Measurements from ENCODE around the gene DDX39A. TPM values are rescaled to one million over a fixed set of nuclear protein-coding genes. Genes with fewer than 3 reads are reported as not detected.
A peak's percentile ranks its signal among the peaks of the same experiment; 100 is the strongest.

The DDX39A gene
- total RNA-seq, 2 experiments from 2014 or later = 168 to 185 TPM

DNA sequence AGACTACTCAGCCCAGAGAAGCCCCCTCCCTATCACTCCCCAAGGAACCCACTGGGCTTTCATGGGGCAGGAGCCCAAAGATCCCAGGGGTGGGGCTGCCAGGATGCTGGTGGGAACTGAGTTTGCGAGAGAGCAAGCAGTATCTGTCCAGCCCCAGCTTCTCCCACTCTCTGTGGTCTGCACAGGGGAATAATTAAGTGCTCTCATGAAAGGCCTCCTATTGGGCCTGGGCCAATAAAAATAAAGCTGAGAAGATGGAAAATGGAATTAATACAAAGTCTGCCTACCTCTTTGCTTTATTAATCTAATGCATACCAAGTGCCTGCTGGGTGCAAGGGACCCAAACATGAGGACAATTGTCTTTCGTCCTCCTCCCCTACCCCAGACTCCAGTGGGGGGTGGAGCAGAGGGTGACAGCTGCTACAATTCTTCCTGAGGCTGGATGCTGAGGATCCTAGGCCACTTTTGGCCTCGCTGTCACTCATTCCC, 5.4 kb downstream of the DDX39A start:
- no peak for ATAC-seq
- Mint-ChIP-seq H3K4me3 (no peak overlapping the region), H3K36me3 (ENCODE audit: low read depth) (peaks cover 83% of the 10 kb centered on the region), H3K27ac (no peak overlapping the region), H3K4me1 (peaks cover 54% of the 10 kb centered on the region), H3K9me3 (ENCODE audit: low read depth) (no peaks in the 10 kb centered on the region), H3K27me3 (no peaks in the 10 kb centered on the region)
- intact Hi-C loops (cut with DNase I, micrococcal nuclease) = loop anchor here in 1 of 2 experiments (10.0 kb wide), 2 partner anchors 61 to 209 kb away; partner anchors contain the start of genes ADGRL1 and PTGER1
- DNase-seq = no peak
- CTCF ChIA-PET = interaction anchor here (0.8 kb wide), 1 partner anchor 195 kb away, joined by 4 read pairs; no protein-coding TSS in a partner anchor
- POLR2A ChIA-PET = interaction anchor here (1.1 kb wide), 1 partner anchor 10 kb away, joined by 3 read pairs; no protein-coding TSS in a partner anchor

DNA sequence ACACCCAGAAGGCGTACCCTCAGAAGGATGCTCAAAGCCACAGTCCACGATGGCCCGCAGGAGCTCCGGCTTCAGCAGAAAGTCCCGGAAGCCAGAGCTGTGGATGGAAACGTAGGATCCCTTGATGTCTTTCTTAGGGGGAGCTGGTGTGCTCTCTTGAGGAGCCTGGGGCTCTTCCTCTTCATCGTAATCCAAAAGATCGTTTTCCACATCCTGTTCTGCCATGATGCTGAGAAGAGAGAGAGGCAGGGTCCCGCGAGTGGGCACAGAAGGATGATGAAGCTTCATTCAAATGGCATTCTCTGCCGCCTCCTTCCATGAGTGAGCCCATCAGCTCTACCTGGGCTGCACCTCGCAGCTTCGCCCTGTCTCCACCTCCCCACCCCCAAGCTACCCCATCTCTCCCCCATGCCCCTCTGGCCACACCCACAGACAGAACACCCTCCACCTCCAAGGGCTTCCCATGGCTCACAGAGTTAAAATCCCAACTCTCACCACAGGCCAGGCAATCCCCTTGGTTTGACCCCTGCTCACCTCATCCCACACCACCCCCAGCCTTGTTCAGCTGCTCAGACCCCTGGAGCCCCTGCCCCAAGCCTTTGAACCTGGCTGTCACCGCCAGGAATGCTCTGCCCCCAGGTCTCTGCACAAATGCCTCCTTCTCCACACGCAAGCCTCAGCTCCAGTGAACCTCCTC, 6.0 kb downstream of the DDX39A start:
- ATAC-seq = no peak
- no peak for DNase-seq
- POLR2A ChIA-PET = interaction anchor here (1.1 kb wide), 1 partner anchor 9 kb away, joined by 3 read pairs; no protein-coding TSS in a partner anchor
- Mint-ChIP-seq H3K27ac (peak overlapping the region; percentile 51), H3K9me3 (ENCODE audit: low read depth) (no peaks in the 10 kb centered on the region), H3K27me3 (no peaks in the 10 kb centered on the region), H3K4me1 (peaks cover 54% of the 10 kb centered on the region), H3K4me3 (no peak overlapping the region), H3K36me3 (ENCODE audit: low read depth) (peaks cover 85% of the 10 kb centered on the region)
- intact Hi-C loops (cut with DNase I, micrococcal nuclease) = loop anchor here in 1 of 2 experiments (10.0 kb wide), 2 partner anchors 62 to 208 kb away; partner anchors contain the start of genes ADGRL1 and PTGER1
- CTCF ChIA-PET = interaction anchor here (0.8 kb wide), 1 partner anchor 196 kb away, joined by 4 read pairs; no protein-coding TSS in a partner anchor

DNA sequence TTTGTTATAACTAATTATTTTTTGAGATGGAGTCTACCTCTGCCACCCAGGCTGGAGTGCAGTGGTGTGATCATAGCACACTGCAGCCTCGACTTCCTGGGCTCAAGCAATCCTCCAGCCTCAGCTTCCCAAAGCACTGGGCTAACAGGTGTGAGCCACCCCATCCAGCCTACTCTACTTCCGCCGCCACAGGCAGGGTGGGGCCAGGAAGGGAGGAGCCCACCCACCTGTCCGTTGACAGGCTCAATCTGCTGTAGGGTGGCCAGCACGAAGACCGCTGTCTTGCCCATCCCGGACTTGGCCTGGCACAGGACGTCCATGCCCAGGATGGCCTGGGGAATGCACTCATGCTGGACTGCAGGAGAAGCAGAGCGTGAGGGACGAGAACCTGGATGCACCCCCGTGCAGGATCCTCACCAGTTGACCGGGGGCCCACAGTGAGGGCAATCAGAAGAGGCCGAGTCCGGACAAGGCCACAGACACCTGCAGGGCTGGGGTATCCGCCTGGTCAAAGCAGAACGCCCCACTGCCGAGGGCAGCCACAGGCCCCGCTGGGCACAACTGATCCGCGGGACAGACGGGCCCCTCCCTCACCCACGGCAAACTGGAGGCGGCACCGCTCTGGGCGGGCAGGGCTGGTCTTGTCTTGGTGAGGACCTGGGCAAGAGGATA, 6.7 kb downstream of the DDX39A start:
- Mint-ChIP-seq H3K36me3 (ENCODE audit: low read depth) (peaks cover 84% of the 10 kb centered on the region), H3K4me1 (peaks cover 53% of the 10 kb centered on the region), H3K9me3 (ENCODE audit: low read depth) (no peaks in the 10 kb centered on the region), H3K4me3 (no peak overlapping the region), H3K27ac (no peak overlapping the region), H3K27me3 (no peaks in the 10 kb centered on the region)
- ChIA-PET CTCF (no interaction called here), POLR2A (no interaction called here)
- DNase-seq = no peak
- intact Hi-C loops (cut with DNase I, micrococcal nuclease) = loop anchor here in 1 of 2 experiments (10.0 kb wide), 2 partner anchors 62 to 208 kb away; partner anchors contain the start of genes ADGRL1 and PTGER1
- ATAC-seq = no peak

DNA sequence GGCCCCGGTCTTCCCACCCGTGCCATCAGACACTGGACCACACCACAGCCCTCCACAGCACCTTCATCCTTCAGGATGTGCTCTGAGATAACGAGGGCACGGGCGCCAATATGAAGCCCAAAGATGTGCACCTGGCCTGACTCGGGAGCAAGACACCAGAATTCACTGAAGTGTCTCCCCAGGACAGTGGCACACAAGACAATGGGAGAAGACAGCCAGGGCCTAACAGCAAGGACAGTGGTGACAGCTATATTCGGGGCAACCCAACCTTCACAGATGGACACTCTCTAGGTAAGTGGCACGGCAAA, 7.2 kb downstream of the DDX39A start:
- ATAC-seq = no peak
- H3K4me3 Mint-ChIP-seq = no peak overlapping the region
- H3K4me1 Mint-ChIP-seq = peaks cover 50% of the 10 kb centered on the region
- DNase-seq = no peak
- ChIA-PET CTCF (no interaction called here), POLR2A (no interaction called here)
- peaks cover 83% of the 10 kb centered on the region for H3K36me3 Mint-ChIP-seq (ENCODE audit: low read depth)
- H3K9me3 Mint-ChIP-seq (ENCODE audit: low read depth) = no peaks in the 10 kb centered on the region
- H3K27ac Mint-ChIP-seq = peak overlapping the region; percentile 21
- intact Hi-C loops (cut with DNase I, micrococcal nuclease) = loop anchor here in 1 of 2 experiments (10.0 kb wide), 2 partner anchors 63 to 207 kb away; partner anchors contain the start of genes ADGRL1 and PTGER1
- H3K27me3 Mint-ChIP-seq = no peaks in the 10 kb centered on the region

DNA sequence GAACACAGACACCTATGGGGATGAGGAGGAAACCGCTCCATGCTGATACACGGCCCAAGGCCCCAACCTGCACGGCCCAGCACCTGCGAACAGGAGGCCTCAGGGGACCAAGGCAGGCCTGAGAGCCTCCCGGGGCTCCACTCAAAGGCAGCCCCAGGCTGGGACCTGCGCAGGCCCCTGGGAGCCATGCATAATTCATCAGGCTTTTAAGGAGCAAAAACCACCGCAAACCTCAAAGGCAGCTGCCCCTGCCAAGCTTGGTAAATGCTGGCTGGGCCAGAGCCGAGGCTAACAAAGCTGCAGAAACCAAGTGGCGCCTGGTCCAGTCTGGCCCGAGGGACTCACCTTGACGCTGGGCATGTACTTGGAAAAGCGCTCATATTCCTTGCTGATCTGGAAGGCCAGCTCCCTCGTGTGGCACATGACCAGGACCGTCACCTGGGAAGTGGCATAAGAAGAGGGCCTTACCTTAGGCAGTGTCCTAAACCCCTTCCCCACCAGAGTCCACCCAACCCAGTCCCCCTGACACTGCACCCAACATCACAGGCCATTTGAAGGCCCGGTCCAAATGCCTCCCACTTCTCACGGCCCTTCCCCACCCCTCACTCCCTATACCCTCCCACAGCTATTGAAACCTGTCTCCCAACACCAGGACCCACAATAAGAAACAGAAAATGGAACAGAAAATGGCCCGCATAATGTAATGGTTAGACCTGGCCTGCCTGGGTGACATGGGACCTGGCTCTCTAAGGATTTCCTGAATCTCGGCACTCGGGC, 7.8 kb downstream of the DDX39A start:
- Mint-ChIP-seq H3K27me3 (no peaks in the 10 kb centered on the region), H3K36me3 (ENCODE audit: low read depth) (peaks cover 83% of the 10 kb centered on the region), H3K4me1 (peaks cover 44% of the 10 kb centered on the region), H3K4me3 (no peak overlapping the region), H3K9me3 (ENCODE audit: low read depth) (no peaks in the 10 kb centered on the region), H3K27ac (peak overlapping the region; percentile 21)
- DNase-seq (no peak), ATAC-seq (no peak)
- intact Hi-C loops (cut with DNase I, micrococcal nuclease) = loop anchor here in 1 of 2 experiments (10.0 kb wide), 2 partner anchors 63 to 207 kb away; partner anchors contain the start of genes ADGRL1 and PTGER1
- POLR2A ChIA-PET = interaction anchor here (1.0 kb wide), 1 partner anchor 275 kb away, joined by 3 read pairs; the partner anchor contains the start of gene ASF1B
- CTCF ChIA-PET = interaction anchor here (0.8 to 1.5 kb wide), 3 partner anchors 45 to 84 kb away, joined by 4 to 5 read pairs (median 5); no protein-coding TSS in a partner anchor

DNA sequence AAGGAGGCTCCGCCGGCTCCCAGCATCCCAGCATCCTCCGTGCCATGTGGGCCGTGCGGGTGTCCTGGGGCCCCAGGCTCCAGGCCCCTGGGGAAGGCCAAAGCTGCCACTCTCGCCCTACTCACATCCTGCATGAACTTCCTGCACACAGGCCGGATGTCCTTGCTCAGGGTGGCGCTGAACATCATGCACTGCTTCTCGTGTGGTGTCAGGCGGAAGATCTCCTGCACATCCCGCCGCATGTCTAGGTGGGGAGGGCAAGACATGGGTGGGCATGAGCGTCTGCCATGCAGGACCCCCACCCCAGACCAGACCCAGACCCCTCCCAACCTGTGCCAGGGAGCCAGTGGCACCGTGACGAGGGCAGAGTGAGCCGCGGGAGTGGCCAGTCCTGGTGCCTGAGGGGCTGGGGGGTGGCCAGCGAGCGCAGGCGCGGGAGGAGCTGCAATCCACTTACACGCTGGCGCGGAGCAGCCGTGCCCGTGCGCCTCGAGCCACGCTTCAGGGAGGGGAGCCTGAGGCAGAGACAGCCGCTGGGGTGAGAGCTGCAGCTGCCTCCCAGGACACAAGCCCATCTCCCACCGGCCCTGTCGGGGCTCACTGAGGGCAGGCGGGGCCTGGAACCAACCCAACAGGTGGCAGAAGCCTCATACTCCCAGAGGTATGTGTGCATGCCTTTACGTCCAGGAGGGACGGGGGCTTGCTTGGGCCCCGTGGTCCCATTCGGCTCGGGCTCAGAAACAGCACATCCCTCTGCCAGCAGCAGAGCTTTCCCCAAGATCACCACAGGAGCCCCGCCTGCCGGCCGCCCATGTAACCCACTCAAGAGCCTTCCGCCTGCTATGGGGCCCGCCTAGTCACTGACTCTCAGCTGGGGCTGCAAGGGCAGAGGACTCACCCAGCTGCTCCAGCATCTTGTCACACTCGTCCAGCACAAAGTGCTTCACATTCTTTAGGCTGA, 8.8 kb downstream of the DDX39A start:
- DNase-seq (peak; percentile 54), ATAC-seq (peak; percentile 13)
- H3K4me1 Mint-ChIP-seq = peaks cover 35% of the 10 kb centered on the region
- peak overlapping the region; percentile 60 for H3K27ac Mint-ChIP-seq
- POLR2A ChIA-PET = interaction anchor here (1.0 kb wide), 1 partner anchor 274 kb away, joined by 3 read pairs; the partner anchor contains the start of gene ASF1B
- no peak overlapping the region for H3K4me3 Mint-ChIP-seq
- intact Hi-C loops (cut with DNase I, micrococcal nuclease) = loop anchor here in 1 of 2 experiments (10.0 kb wide), 2 partner anchors 64 to 206 kb away; partner anchors contain the start of genes ADGRL1 and PTGER1
- CTCF ChIA-PET = interaction anchor here (0.5 to 1.5 kb wide), 6 partner anchors 18 to 210 kb away, joined by 3 to 5 read pairs (median 4); no protein-coding TSS in a partner anchor
- no peaks in the 10 kb centered on the region for H3K27me3 Mint-ChIP-seq
- H3K9me3 Mint-ChIP-seq (ENCODE audit: low read depth) = no peaks in the 10 kb centered on the region
- H3K36me3 Mint-ChIP-seq (ENCODE audit: low read depth) = peaks cover 81% of the 10 kb centered on the region

DNA sequence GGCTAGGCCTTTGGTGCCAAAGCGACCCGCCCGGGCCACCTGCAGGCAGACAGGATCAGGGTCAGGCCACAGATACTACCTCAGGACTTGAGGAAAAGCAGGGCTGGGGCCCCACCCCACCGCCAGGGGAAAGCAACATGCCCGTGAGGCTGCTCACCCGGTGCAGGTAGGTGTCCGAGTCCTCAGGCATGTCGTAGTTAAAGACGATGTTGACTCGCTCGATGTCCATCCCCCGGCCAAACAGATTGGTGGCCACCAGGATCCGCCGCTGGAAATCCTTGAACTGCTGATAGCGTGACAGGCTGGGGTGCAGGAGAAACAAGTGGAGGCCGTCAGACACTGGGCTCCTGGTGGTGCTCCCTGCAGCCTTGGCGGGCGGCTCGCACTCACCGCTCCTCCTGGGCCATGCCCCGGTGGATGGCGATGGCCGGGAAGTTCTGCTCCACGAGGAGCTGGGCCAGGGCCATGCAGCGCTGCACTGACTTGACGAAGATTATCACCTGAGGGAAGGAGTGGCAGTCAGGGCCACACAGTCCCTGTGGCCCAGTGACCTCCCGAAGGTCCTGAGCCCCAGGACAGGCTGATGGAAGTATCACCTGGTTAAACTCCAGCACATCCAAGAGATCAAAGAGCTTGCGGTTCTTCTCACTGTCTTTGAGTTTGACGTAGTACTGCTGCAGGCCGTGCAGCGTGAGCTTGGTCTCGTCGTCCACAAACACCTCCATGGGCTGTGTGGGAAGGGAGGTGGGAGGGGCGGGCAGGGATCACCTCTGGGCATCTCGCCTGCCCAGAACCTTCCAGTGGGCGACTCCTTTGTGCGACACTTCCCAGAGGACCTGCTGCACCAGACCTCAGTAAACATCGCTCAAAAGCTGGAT, 9.8 kb downstream of the DDX39A start:
- intact Hi-C loops (cut with DNase I, micrococcal nuclease) = loop anchor here (5.0 to 10.0 kb wide), 3 partner anchors 65 to 212 kb away; partner anchors contain the start of genes ADGRL1 (in 1 of the 2) and PTGER1 (in 1 of the 2)
- ChIA-PET CTCF (interaction anchor here (0.5 to 1.5 kb wide), 4 partner anchors 17 to 209 kb away, joined by 3 to 5 read pairs (median 3); no protein-coding TSS in a partner anchor), POLR2A (no interaction called here)

DNA sequence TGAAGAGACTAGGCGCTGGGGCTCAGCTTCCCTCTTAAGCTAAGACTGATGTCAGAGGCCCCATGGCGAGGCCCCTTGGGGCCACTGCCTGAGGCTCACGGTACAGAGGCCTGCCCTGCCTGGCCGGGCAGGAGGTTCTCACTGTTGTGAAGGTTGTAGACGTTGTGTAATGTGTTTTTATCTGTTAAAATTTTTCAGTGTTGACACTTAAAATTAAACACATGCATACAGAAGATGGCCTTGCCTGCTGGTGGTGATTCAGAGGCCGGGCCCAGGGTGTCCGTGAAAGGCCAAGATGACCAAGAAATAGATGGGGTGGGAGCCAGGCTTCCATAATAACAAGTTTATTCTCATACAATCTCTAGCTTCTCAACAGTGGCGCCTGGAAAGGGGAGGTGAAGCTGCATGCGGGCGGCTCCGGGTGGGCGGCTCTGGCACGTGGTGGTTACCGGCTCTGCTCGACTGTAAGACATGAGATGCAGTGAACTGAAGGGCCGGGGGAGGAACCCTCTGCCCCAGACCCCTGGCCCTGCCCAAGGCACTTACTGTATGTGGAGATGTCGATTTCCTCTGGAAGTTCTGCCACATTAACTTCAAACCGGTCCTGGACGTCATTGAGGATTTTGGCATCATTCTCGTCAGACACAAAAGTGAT, 10.5 kb downstream of the DDX39A start:
- H3K27me3 Mint-ChIP-seq = no peaks in the 10 kb centered on the region
- peaks cover 25% of the 10 kb centered on the region for H3K4me1 Mint-ChIP-seq
- intact Hi-C loops (cut with DNase I, micrococcal nuclease) = loop anchor here in 1 of 2 experiments (5.0 kb wide), 1 partner anchor 211 kb away; no protein-coding TSS in a partner anchor
- ChIA-PET CTCF (no interaction called here), POLR2A (interaction anchor here (0.9 kb wide), 2 partner anchors 8 to 272 kb away, joined by 5 to 8 read pairs; no protein-coding TSS in a partner anchor)
- DNase-seq = peak; percentile 39
- peaks cover 83% of the 10 kb centered on the region for H3K36me3 Mint-ChIP-seq (ENCODE audit: low read depth)
- no peak for ATAC-seq
- peak overlapping the region; percentile 37 for H3K27ac Mint-ChIP-seq
- no peak overlapping the region for H3K4me3 Mint-ChIP-seq
- no peaks in the 10 kb centered on the region for H3K9me3 Mint-ChIP-seq (ENCODE audit: low read depth)

More for the DNA sequence above, 9.8 kb downstream of the DDX39A start:
- Mint-ChIP-seq H3K9me3 (ENCODE audit: low read depth) (no peaks in the 10 kb centered on the region), H3K4me3 (peak overlapping the region; percentile 39), H3K4me1 (peaks cover 29% of the 10 kb centered on the region), H3K27ac (peak overlapping the region; percentile 60), H3K27me3 (no peaks in the 10 kb centered on the region), H3K36me3 (ENCODE audit: low read depth) (peaks cover 83% of the 10 kb centered on the region)
- DNase-seq (peak; percentile 42), ATAC-seq (no peak)

Data from activated CD4-positive, alpha-beta T cell treated with anti-CD3 and anti-CD28 coated beads for 36 hours (primary cell).